ENCODE measurements around the gene SRBD1. TPM values are rescaled to one million over a fixed set of nuclear protein-coding genes. Genes with fewer than 3 reads are reported as not detected.

The SRBD1 gene
- total and polyA plus RNA-seq, 2 donors (not counting 1 experiment from before 2014, with no cell fraction given) = 9.6 to 18.7 TPM

DNA sequence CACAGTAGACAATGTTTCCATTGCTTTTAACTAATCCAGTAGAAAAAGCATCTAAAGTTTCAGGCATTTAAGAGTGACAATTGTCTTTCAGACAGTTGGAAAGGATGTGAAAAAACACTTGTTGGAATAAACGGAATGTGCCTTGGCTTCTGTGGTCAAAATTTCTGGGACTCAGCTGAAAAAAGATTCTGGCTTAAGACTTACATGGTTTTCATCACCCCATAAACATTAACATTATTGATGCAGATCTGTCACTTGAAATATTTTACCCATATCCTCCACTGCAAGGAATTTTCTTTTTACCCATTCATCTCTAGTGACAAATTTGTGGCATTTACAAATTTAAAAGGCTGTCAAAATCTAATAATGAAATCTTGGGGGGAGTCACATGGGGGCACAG lies 166.0 kb downstream of the SRBD1 start:
- H3K4me3 ChIP-seq (replicated peaks in 1 of 4; ENCODE audit: control extremely low read depth in 1 of 4, insufficient read depth in 1 of 4, low read depth in 3 of 4, low read length in 4 of 4) = no peak overlapping the region

DNA sequence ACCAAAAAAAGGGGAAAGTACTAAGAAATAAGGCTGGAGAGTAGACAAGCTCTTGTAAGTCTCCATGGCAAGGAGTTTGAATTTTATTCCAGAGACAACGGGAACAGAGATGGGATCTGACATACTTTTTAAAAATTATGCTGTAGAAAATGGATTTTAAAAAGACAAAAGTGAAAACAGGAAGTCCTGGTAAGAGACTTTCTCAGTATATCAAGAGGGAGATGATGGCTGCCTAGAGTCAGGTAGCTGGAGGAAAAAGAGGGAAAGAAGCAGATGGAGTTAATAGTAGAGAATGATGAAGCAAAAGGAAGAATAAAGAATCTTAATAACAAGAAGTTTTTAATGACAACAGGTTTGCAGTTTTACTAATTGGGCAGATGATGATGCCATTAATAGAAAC lies 168.1 kb downstream of the SRBD1 start:
- Histone ChIP-seq H3K4me1 (ENCODE audit: control insufficient read depth, extremely low read depth, insufficient read depth, low read length) (peaks cover 3% of the 10 kb centered on the region), H4K20me1 (ENCODE audit: control insufficient read depth, extremely low read depth, insufficient read depth, low read length) (no peaks in the 10 kb centered on the region), H3K9ac (ENCODE audit: insufficient read depth, low read length) (no peak overlapping the region), H3K79me2 (ENCODE audit: control insufficient read depth, insufficient read depth, low read length) (no peaks in the 10 kb centered on the region), H3K4me3 (replicated peaks in 1 of 4; ENCODE audit: control extremely low read depth in 1 of 4, insufficient read depth in 1 of 4, low read depth in 3 of 4, low read length in 4 of 4) (no peak overlapping the region), H3K9me3 (ENCODE audit: control insufficient read depth, insufficient read depth, low read depth, low read length) (no peaks in the 10 kb centered on the region), H3K36me3 (ENCODE audit: control insufficient read depth, insufficient read depth, low read length) (no peaks in the 10 kb centered on the region), H3K4me2 (ENCODE audit: extremely low read depth, insufficient read depth, low read length) (no peak overlapping the region), H2AFZ (ENCODE audit: low read length) (no peak overlapping the region), H3K27ac (ENCODE audit: insufficient read depth, low read length) (no peak overlapping the region), H3K27me3 (ENCODE audit: control insufficient read depth, insufficient read depth, low read length) (no peaks in the 10 kb centered on the region)
- TF ChIP-seq, protein P1, sequence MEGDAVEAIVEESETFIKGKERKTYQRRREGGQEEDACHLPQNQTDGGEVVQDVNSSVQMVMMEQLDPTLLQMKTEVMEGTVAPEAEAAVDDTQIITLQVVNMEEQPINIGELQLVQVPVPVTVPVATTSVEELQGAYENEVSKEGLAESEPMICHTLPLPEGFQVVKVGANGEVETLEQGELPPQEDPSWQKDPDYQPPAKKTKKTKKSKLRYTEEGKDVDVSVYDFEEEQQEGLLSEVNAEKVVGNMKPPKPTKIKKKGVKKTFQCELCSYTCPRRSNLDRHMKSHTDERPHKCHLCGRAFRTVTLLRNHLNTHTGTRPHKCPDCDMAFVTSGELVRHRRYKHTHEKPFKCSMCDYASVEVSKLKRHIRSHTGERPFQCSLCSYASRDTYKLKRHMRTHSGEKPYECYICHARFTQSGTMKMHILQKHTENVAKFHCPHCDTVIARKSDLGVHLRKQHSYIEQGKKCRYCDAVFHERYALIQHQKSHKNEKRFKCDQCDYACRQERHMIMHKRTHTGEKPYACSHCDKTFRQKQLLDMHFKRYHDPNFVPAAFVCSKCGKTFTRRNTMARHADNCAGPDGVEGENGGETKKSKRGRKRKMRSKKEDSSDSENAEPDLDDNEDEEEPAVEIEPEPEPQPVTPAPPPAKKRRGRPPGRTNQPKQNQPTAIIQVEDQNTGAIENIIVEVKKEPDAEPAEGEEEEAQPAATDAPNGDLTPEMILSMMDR (conservative IDR thresholded peaks at IDR 0.05 in 1 of 2, IDR thresholded peaks at IDR 0.05 in 1 of 2; ENCODE audit: low read depth in 1 of 2, low read length in 2 of 2) = no peak
- TF ChIP-seq EZH2 (IDR thresholded peaks at IDR 0.05; ENCODE audit: low read length, missing control alignments) = no peak
- DNase-seq (ENCODE audit: low read depth in 2 of 2) = no peak

More for the DNA sequence above, 166.0 kb downstream of the SRBD1 start:
- no peaks in the 10 kb centered on the region for H3K9me3 ChIP-seq (ENCODE audit: control insufficient read depth, insufficient read depth, low read depth, low read length)
- no peak overlapping the region for H3K4me2 ChIP-seq (ENCODE audit: extremely low read depth, insufficient read depth, low read length)
- no peak overlapping the region for H2AFZ ChIP-seq (ENCODE audit: low read length)
- DNase-seq (ENCODE audit: low read depth in 2 of 2) = peak in 1 of 2 donors; percentile 37
- H3K27me3 ChIP-seq (ENCODE audit: control insufficient read depth, insufficient read depth, low read length) = no peaks in the 10 kb centered on the region
- no peaks in the 10 kb centered on the region for H3K36me3 ChIP-seq (ENCODE audit: control insufficient read depth, insufficient read depth, low read length)
- H3K9ac ChIP-seq (ENCODE audit: insufficient read depth, low read length) = no peak overlapping the region
- H3K27ac ChIP-seq (ENCODE audit: insufficient read depth, low read length) = no peak overlapping the region
- no peaks in the 10 kb centered on the region for H3K79me2 ChIP-seq (ENCODE audit: control insufficient read depth, insufficient read depth, low read length)
- no peaks in the 10 kb centered on the region for H4K20me1 ChIP-seq (ENCODE audit: control insufficient read depth, extremely low read depth, insufficient read depth, low read length)
- H3K4me1 ChIP-seq (ENCODE audit: control insufficient read depth, extremely low read depth, insufficient read depth, low read length) = peaks cover 3% of the 10 kb centered on the region
- TF ChIP-seq, protein P1 (conservative IDR thresholded peaks at IDR 0.05 in 1 of 2, IDR thresholded peaks at IDR 0.05 in 1 of 2; ENCODE audit: low read depth in 1 of 2, low read length in 2 of 2) = no peak
- TF ChIP-seq EZH2 (IDR thresholded peaks at IDR 0.05; ENCODE audit: low read length, missing control alignments) = no peak

DNA sequence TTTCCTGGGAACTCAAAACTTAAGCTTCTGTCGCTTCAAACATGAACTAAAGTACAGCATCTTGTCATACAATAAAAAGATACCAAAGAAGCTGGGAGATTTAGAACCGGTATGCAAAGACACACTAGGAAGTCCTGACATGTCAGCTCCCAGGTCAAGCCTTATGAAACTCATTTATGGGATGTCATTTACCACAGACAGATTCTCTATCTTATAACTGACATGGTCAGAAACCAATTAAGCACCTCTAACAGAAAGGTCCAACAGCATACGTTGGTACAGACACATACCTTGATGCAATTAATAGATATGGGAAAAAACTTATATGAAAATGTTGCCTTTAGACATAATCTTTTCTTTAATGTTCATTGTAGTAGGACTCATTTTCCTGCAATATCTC lies 169.0 kb downstream of the SRBD1 start:
- H3K36me3 ChIP-seq (ENCODE audit: control insufficient read depth, insufficient read depth, low read length) = no peaks in the 10 kb centered on the region
- TF ChIP-seq EZH2 (IDR thresholded peaks at IDR 0.05; ENCODE audit: low read length, missing control alignments) = no peak
- TF ChIP-seq, protein P1 (conservative IDR thresholded peaks at IDR 0.05 in 1 of 2, IDR thresholded peaks at IDR 0.05 in 1 of 2; ENCODE audit: low read depth in 1 of 2, low read length in 2 of 2) = no peak
- H3K4me2 ChIP-seq (ENCODE audit: extremely low read depth, insufficient read depth, low read length) = no peak overlapping the region
- DNase-seq (ENCODE audit: low read depth in 2 of 2) = no peak
- no peak overlapping the region for H2AFZ ChIP-seq (ENCODE audit: low read length)
- H3K9ac ChIP-seq (ENCODE audit: insufficient read depth, low read length) = no peak overlapping the region
- no peaks in the 10 kb centered on the region for H3K79me2 ChIP-seq (ENCODE audit: control insufficient read depth, insufficient read depth, low read length)
- H3K4me1 ChIP-seq (ENCODE audit: control insufficient read depth, extremely low read depth, insufficient read depth, low read length) = peaks cover 3% of the 10 kb centered on the region
- H3K4me3 ChIP-seq (replicated peaks in 1 of 4; ENCODE audit: control extremely low read depth in 1 of 4, insufficient read depth in 1 of 4, low read depth in 3 of 4, low read length in 4 of 4) = no peak overlapping the region
- H3K27me3 ChIP-seq (ENCODE audit: control insufficient read depth, insufficient read depth, low read length) = no peaks in the 10 kb centered on the region
- H4K20me1 ChIP-seq (ENCODE audit: control insufficient read depth, extremely low read depth, insufficient read depth, low read length) = no peaks in the 10 kb centered on the region
- H3K9me3 ChIP-seq (ENCODE audit: control insufficient read depth, insufficient read depth, low read depth, low read length) = no peaks in the 10 kb centered on the region
- H3K27ac ChIP-seq (ENCODE audit: insufficient read depth, low read length) = no peak overlapping the region

All from fibroblast of lung (primary cell).